OCI-LY3 (cell line): Measurements from ENCODE around the gene POC1B.

Experiments used
- H2AFZ ChIP-seq: fragments of 200-600, 300-600 bp; shearing (Covaris generic); 2 replicates; pipeline ENCODE4 v1.6.0; 2014; ENCODE audit warnings: antibody characterized with exemption, low read depth, low read length
- H3K27ac ChIP-seq: fragments of 200-600, 300-600 bp; sonication (generic); 2 replicates; pipeline ENCODE4 v1.5.1; 2014; ENCODE audit warnings: mild to moderate bottlenecking, low read length, moderate library complexity, mixed read lengths
- H3K27me3 ChIP-seq: fragments of 200-600, 300-600 bp; sonication (generic); 2 replicates; pipeline ENCODE4 v1.6.1; 2014; ENCODE audit warnings: low read depth, low read length, mixed read lengths
- H3K36me3 ChIP-seq: fragments of 200-600, 300-600 bp; sonication (generic); replicated peaks from 2 replicates; pipeline ENCODE3; 2014; ENCODE audit warnings: low read depth, low read length, mixed read lengths
- H3K4me1 ChIP-seq: fragments of 300-600, 200-600 bp; sonication (generic); 2 replicates; pipeline ENCODE4 v1.6.1; 2014; ENCODE audit warnings: low read length, mixed read lengths
- H3K4me2 ChIP-seq: fragments of 200-600, 300-600 bp; sonication (generic); 2 replicates; pipeline ENCODE4 v1.6.1; 2014; ENCODE audit warnings: low read length, mixed read lengths
- H3K4me3 ChIP-seq: fragments of 300-600, 200-600 bp; sonication (generic); 2 replicates; pipeline ENCODE4 v1.5.1; 2014; ENCODE audit warnings: antibody characterized with exemption, mild to moderate bottlenecking, low read length, moderate library complexity
- H3K79me2 ChIP-seq: fragments of 300-600, 200-600 bp; shearing (Covaris generic); 2 replicates; pipeline ENCODE4 v1.6.1; 2014; ENCODE audit warnings: mild to moderate bottlenecking, low read length, mixed read lengths
- H3K9ac ChIP-seq: fragments of 300-600, 200-600 bp; shearing (Covaris generic); 2 replicates; pipeline ENCODE4 v1.6.0; 2014; ENCODE audit warnings: mild to moderate bottlenecking, low read length, moderate library complexity
- H3K9me3 ChIP-seq: fragments of 200-600, 300-600 bp; shearing (Covaris generic); 2 replicates; pipeline ENCODE4 v1.6.1; 2014; ENCODE audit warnings: low read length, mixed read lengths; ENCODE audit not compliant: insufficient read depth
- H4K20me1 ChIP-seq: fragments of 200-600, 300-600 bp; sonication (generic); 2 replicates; pipeline ENCODE4 v1.6.1; 2016; ENCODE audit warnings: low read length, mixed read lengths; ENCODE audit not compliant: insufficient read depth
- EZH2phosphoT487 ChIP-seq: fragments of 200-600 bp; shearing (Covaris generic); IDR thresholded peaks from 2 replicates; pipeline ENCODE4 v1.6.1; 2018; ENCODE audit warnings: antibody characterized with exemption, mixed run types, low read depth
- TF ChIP-seq, protein P1 (sequence below): fragments of 200-600, 300-600 bp; sonication (generic); IDR thresholded peaks from 2 replicates; pipeline ENCODE4 v1.5.1; 2014; ENCODE audit warnings: antibody characterized with exemption, low read length, low read depth

The POC1B gene

GRCh38 chr12:89436062-89436461, 89.8 kb downstream of the POC1B start:
- Histone ChIP-seq H3K4me2 (no peak overlapping the region), H3K79me2 (no peaks in the 10 kb centered on the region), H3K27ac (no peak overlapping the region), H2AFZ (no peak overlapping the region), H3K9ac (no peak overlapping the region), H3K4me3 (no peak overlapping the region), H3K9me3 (no peaks in the 10 kb centered on the region), H4K20me1 (no peaks in the 10 kb centered on the region), H3K36me3 (no peaks in the 10 kb centered on the region), H3K4me1 (no peaks in the 10 kb centered on the region), H3K27me3 (no peaks in the 10 kb centered on the region)
- TF ChIP-seq EZH2phosphoT487: no peak
- TF ChIP-seq, protein P1, sequence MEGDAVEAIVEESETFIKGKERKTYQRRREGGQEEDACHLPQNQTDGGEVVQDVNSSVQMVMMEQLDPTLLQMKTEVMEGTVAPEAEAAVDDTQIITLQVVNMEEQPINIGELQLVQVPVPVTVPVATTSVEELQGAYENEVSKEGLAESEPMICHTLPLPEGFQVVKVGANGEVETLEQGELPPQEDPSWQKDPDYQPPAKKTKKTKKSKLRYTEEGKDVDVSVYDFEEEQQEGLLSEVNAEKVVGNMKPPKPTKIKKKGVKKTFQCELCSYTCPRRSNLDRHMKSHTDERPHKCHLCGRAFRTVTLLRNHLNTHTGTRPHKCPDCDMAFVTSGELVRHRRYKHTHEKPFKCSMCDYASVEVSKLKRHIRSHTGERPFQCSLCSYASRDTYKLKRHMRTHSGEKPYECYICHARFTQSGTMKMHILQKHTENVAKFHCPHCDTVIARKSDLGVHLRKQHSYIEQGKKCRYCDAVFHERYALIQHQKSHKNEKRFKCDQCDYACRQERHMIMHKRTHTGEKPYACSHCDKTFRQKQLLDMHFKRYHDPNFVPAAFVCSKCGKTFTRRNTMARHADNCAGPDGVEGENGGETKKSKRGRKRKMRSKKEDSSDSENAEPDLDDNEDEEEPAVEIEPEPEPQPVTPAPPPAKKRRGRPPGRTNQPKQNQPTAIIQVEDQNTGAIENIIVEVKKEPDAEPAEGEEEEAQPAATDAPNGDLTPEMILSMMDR: no peak

GRCh38 chr12:89433634-89434033, 92.2 kb downstream of the POC1B start:
- no peak overlapping the region for H3K27ac ChIP-seq
- no peaks in the 10 kb centered on the region for H3K27me3 ChIP-seq
- no peak overlapping the region for H3K4me3 ChIP-seq
- H3K4me1 ChIP-seq: no peaks in the 10 kb centered on the region
- TF ChIP-seq, protein P1: no peak
- no peak for TF ChIP-seq EZH2phosphoT487
- H2AFZ ChIP-seq: no peak overlapping the region
- H3K9me3 ChIP-seq: no peaks in the 10 kb centered on the region
- no peaks in the 10 kb centered on the region for H3K79me2 ChIP-seq
- no peaks in the 10 kb centered on the region for H3K36me3 ChIP-seq
- H3K9ac ChIP-seq: no peak overlapping the region
- no peak overlapping the region for H3K4me2 ChIP-seq
- H4K20me1 ChIP-seq: no peaks in the 10 kb centered on the region

DNA sequence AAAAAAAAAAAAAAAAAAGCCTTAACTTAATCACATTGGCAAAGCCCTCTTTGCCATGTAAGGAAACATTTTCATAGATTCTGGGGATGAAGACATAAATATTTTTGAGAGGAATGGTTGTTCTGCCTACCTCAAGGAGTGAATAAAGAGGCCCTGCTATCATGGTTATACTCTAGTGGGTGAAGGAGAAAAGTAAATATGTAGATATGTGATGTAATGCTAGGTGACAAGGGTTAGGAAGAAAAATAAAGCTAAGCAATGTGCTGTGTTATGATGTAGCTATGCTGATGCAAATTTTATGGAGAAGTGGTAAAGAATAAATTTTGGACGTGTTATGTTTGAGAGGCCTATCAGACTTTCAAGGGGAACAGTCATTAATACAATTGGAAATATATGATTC, 93.5 kb downstream of the POC1B start:
- Histone ChIP-seq H3K36me3 (no peaks in the 10 kb centered on the region), H3K9ac (no peak overlapping the region), H3K4me2 (no peak overlapping the region), H3K4me1 (peaks cover 5% of the 10 kb centered on the region), H3K79me2 (no peaks in the 10 kb centered on the region), H3K27me3 (no peaks in the 10 kb centered on the region), H3K27ac (no peak overlapping the region), H2AFZ (no peak overlapping the region), H3K9me3 (no peaks in the 10 kb centered on the region), H4K20me1 (no peaks in the 10 kb centered on the region), H3K4me3 (no peak overlapping the region)
- TF ChIP-seq, protein P1: no peak
- no peak for TF ChIP-seq EZH2phosphoT487

DNA sequence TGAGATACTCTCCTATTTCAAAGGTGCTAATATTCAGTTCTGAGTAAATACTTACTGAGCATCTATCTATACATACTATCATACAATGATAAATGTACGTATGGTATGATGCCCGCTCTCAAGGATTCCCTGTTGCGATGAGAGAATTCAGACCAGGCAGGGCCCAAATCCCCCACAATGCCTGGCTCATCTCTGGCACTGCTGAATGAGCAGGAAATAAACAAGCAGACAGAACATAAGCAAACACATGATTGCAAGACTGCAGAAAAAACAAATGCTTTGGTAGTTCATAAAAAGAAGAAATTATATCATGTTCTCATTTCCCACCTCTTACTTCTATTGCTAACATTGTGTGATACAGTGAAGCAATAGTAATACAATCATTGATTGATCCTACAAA, 96.3 kb downstream of the POC1B start:
- no peak overlapping the region for H3K9ac ChIP-seq
- peaks cover 10% of the 10 kb centered on the region for H3K4me1 ChIP-seq
- no peaks in the 10 kb centered on the region for H3K27me3 ChIP-seq
- H4K20me1 ChIP-seq: no peaks in the 10 kb centered on the region; the same call in 1 of the 2 replicates
- H3K9me3 ChIP-seq: no peaks in the 10 kb centered on the region
- no peak overlapping the region for H3K27ac ChIP-seq
- H3K36me3 ChIP-seq: peaks cover 5% of the 10 kb centered on the region
- H3K79me2 ChIP-seq: no peaks in the 10 kb centered on the region
- no peak overlapping the region for H3K4me3 ChIP-seq
- TF ChIP-seq, protein P1: no peak
- TF ChIP-seq EZH2phosphoT487: no peak
- H3K4me2 ChIP-seq: no peak overlapping the region
- H2AFZ ChIP-seq: no peak overlapping the region
